Osteoblast (primary cell): Measurements from ENCODE around the gene NMT2. TPM values are rescaled to one million over a fixed set of nuclear protein-coding genes. Genes with fewer than 3 reads are reported as not detected.
A peak's percentile ranks its signal among the peaks of the same experiment; 100 is the strongest.
"Not testable (repeated sequence)": the region's sequence is repeated elsewhere in the genome, so short reads cannot be mapped to it uniquely, and the experiment has no call there.

Experiments used
- DNase-seq: peaks from one replicate; pipeline ENCODE4 v3.0.0; 2011; ENCODE audit warnings: low spot score, mixed read lengths; ENCODE audit not compliant: insufficient read length; ENCODE audit errors: missing footprints
- H2AFZ ChIP-seq: 2 replicates; pipeline ENCODE4 v1.6.0; 2011; ENCODE audit warnings: mild to moderate bottlenecking, low read length
- H3K27ac ChIP-seq: 2 replicates; pipeline ENCODE4 v1.5.1; 2011; ENCODE audit warnings: mild to moderate bottlenecking, low read depth, low read length, moderate library complexity
- H3K27me3 ChIP-seq: 2 replicates; pipeline ENCODE4 v1.6.0; 2012; ENCODE audit warnings: mild to moderate bottlenecking, control low read depth, inconsistent platforms, low read length, moderate library complexity; ENCODE audit not compliant: insufficient read depth
- H3K36me3 ChIP-seq: 2 replicates; pipeline ENCODE4 v1.5.1; 2011; ENCODE audit warnings: mild to moderate bottlenecking, low read length, control low read depth, moderate library complexity; ENCODE audit not compliant: insufficient read depth
- H3K4me1 ChIP-seq: 2 replicates; pipeline ENCODE4 v1.5.1; 2011; ENCODE audit warnings: mild to moderate bottlenecking, low read length, control low read depth, moderate library complexity; ENCODE audit not compliant: insufficient read depth
- H3K4me2 ChIP-seq: 2 replicates; pipeline ENCODE4 v1.6.0; 2011; ENCODE audit warnings: mild to moderate bottlenecking, low read length; ENCODE audit not compliant: insufficient read depth
- H3K4me3 ChIP-seq: fragments of 200-600 bp; sonication (generic); 3 replicates; pipeline ENCODE4 v1.5.1; 2012; ENCODE audit warnings: mild to moderate bottlenecking, low read length, inconsistent platforms; ENCODE audit not compliant: insufficient read depth
- H3K79me2 ChIP-seq: 2 replicates; pipeline ENCODE4 v1.6.0; 2012; ENCODE audit warnings: mild to moderate bottlenecking, low read length, control low read depth, inconsistent platforms; ENCODE audit not compliant: insufficient read depth
- H3K9me3 ChIP-seq: 2 replicates; pipeline ENCODE4 v1.5.1; 2011; ENCODE audit warnings: low read depth, low read length, control low read depth
- H4K20me1 ChIP-seq: 2 replicates; pipeline ENCODE4 v1.6.0; 2012; ENCODE audit warnings: mild to moderate bottlenecking, low read length, control low read depth; ENCODE audit not compliant: insufficient read depth
- total RNA-seq: library from RNA; depleted of rRNA; stranded (reverse); fragments of >200 nt; gene quantifications from 2 replicates; pipeline ENCODE4 v1.2.3, GENCODE V29; 2012
- TF ChIP-seq, protein P1 (sequence below): IDR thresholded peaks from 2 replicates; pipeline ENCODE4 v1.5.1; 2011; ENCODE audit warnings: mild to moderate bottlenecking, low read depth, low read length, moderate library complexity; ENCODE audit errors: extremely low read depth

Gene NMT2
- total RNA-seq, 1 donor: 43.8 TPM

DNA sequence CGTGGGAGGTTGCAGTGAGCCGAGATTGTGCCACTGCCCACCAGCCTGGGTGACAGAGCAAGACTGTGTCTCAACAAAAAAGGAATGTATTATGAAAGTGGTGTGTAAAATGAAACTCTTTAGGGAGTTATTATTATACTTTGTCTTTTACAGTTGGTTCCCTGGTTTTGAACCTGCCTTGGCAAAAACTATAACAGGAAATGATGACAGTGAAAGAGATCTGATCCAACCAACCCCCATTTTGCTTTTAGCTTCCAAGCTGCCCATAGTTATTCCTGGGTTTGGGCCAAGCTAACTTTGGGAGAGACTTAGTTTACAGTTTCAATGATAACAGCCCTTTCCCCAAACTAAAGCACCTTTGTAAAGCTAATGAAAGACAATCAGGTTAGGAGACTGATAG lies 34.1 kb upstream of the NMT2 start:
- Histone ChIP-seq H3K27ac (peak overlapping the region; percentile 96), H3K79me2 (no peaks in the 10 kb centered on the region), H2AFZ (no peak overlapping the region), H3K36me3 (no peaks in the 10 kb centered on the region), H3K27me3 (no peaks in the 10 kb centered on the region), H3K4me2 (peak overlapping the region; percentile 81), H3K4me3 (no peak overlapping the region), H3K9me3 (no peaks in the 10 kb centered on the region), H4K20me1 (no peaks in the 10 kb centered on the region), H3K4me1 (peaks cover 48% of the 10 kb centered on the region)
- TF ChIP-seq, protein P1, sequence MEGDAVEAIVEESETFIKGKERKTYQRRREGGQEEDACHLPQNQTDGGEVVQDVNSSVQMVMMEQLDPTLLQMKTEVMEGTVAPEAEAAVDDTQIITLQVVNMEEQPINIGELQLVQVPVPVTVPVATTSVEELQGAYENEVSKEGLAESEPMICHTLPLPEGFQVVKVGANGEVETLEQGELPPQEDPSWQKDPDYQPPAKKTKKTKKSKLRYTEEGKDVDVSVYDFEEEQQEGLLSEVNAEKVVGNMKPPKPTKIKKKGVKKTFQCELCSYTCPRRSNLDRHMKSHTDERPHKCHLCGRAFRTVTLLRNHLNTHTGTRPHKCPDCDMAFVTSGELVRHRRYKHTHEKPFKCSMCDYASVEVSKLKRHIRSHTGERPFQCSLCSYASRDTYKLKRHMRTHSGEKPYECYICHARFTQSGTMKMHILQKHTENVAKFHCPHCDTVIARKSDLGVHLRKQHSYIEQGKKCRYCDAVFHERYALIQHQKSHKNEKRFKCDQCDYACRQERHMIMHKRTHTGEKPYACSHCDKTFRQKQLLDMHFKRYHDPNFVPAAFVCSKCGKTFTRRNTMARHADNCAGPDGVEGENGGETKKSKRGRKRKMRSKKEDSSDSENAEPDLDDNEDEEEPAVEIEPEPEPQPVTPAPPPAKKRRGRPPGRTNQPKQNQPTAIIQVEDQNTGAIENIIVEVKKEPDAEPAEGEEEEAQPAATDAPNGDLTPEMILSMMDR: no peak
- no peak for DNase-seq

DNA sequence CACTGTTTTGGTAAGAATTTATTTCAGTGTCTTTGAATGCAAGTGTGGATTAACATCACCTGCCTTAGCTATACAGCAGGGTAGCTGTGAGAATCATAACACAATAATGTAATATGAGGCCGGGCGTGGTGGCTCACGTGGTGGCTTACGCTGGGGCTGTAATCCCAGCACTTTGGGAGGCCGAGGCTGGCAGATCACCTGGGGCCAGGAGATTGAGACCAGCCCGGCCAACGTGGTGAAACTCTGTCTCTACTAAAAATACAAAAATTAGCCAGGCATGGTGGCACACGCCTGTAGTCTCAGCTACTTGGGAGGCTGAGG lies 33.8 kb upstream of the NMT2 start:
- H3K27me3 ChIP-seq, H4K20me1 ChIP-seq, H3K9me3 ChIP-seq, DNase-seq, H3K36me3 ChIP-seq, H3K79me2 ChIP-seq: not testable (repeated sequence)
- Histone ChIP-seq H2AFZ (peak overlapping the region; percentile 70), H3K27ac (peak overlapping the region; percentile 96), H3K4me2 (peak overlapping the region; percentile 81), H3K4me1 (peaks cover 51% of the 10 kb centered on the region), H3K4me3 (peak overlapping the region; percentile 47)

DNA sequence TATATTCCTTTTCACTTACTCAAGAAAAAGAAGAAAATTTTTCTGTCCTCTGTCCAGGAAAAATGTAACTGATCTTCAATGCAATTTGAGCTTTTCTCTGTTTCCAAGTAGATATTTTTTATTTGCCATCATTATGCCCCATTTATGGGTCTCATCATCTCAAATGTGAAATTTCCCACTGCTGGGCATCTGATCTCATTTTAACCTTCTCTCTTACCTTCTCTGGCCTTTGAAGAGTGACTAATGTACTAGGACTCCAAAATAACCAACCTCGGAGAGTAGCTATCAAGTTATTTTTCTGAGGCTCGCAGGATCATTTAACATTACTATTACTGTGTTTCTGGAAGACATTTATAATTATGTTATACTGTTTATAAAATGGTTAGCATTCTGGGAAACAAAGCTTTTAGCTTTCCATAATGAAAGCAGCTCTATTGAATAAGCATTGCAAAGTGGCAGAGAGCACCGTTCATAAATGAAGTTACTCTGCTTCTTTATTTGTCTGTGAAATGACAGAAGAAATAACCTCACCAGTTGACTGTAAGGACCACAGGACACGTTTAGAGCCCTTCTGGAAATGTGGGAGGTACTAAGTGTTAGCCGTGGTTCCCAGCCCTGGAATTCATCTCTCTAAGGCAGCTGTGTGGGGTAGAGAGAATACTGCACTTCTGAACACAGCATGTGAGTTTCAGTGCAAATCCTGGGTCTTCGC lies 33.3 kb upstream of the NMT2 start:
- Histone ChIP-seq H3K4me1 (peaks cover 56% of the 10 kb centered on the region), H2AFZ (peak overlapping the region; percentile 70), H3K79me2 (no peaks in the 10 kb centered on the region), H3K9me3 (no peaks in the 10 kb centered on the region), H3K27ac (peak overlapping the region; percentile 96), H4K20me1 (no peaks in the 10 kb centered on the region), H3K27me3 (no peaks in the 10 kb centered on the region), H3K4me3 (peak overlapping the region; percentile 47), H3K4me2 (peak overlapping the region; percentile 81), H3K36me3 (no peaks in the 10 kb centered on the region)
- TF ChIP-seq, protein P1: no peak
- DNase-seq: peak; percentile 81

DNA sequence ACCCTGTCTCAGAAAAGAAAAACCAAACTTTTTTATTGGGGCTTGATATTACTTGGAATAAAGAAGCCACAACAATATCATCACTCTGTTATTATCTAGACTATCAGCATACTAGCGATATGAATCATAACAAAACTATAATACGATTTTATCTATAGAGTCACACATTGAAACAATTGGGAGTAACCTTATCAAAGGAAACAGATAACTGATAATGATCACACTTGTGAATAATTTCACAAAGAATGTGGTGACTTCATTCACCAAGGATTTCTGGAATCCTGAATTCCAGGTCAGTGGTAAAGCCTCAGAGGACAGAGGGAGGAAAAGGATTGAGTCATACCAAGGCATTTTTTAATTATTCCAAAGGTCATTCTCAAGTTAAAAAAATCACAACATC lies 32.1 kb upstream of the NMT2 start:
- Histone ChIP-seq H3K79me2 (no peaks in the 10 kb centered on the region), H3K27ac (peak overlapping the region; percentile 96), H3K4me2 (peak overlapping the region; percentile 81), H3K4me1 (peaks cover 66% of the 10 kb centered on the region), H2AFZ (no peak overlapping the region), H3K27me3 (no peaks in the 10 kb centered on the region), H3K4me3 (no peak overlapping the region), H3K9me3 (no peaks in the 10 kb centered on the region), H3K36me3 (no peaks in the 10 kb centered on the region), H4K20me1 (no peaks in the 10 kb centered on the region)
- DNase-seq: peak; percentile 80
- TF ChIP-seq, protein P1: no peak
